ENCODE measurements around the gene PFKM.

Gene PFKM

DNA sequence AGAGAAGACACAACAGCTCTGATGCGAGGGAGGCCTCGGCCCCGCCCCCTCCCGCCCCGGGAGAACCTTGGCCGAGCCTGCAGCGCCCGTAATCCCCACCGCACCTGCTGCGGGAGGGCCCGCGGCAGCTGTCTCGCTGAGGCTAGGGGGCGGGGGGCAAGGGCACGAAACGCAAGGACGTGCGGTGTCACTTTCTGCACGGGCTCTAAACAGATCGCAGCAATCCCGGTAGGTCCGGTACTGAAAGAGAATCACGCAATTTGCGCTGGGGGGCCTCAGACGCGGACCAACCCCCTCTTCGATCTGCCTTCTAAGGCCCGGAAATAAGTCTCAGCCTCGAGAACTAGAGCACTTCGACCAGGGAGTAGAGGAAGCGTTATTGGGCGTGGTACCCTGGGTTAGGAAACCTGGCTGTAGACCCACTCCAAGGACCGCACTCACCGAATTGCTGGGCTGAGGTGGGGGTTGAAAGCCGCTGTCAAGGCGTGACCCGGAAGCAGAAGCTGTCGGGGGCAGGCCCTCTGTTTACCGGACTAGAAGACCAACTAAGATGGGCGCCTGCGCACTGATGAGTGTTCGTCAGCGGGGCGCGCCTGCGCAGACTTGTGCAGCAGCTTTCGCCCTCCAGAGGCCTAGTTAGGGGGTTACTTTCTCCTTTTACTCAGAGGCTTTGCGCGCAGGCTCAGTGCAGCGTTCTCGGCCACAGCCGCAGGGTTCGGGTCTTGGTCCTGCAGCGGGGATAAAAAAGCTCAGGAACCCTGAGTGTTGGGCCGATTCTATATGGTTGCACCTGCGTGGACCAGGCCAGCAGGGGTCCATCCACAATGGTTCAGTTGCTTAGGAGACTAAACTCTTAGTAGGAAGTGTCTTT, 38.1 kb downstream of the PFKM start, which contains the start of gene ASB8:
Gene ASB8, minus strand, starts transcription at position 498 of the 871 bp plus-strand sequence. CDS start 4,019 bp downstream, outside the sequence.
- peak; percentile 99 for DNase-seq
- TF ChIP-seq POLR2A (IDR thresholded peaks at IDR 0.05; ENCODE audit: low read length), result peak; percentile 76
- TF ChIP-seq GATA1 (IDR thresholded peaks at IDR 0.05; ENCODE audit: low read depth, low read length), result no peak

GRCh38 chr12:48157889-48158370, 38.8 kb downstream of the PFKM start:
- no peak for DNase-seq
- TF ChIP-seq GATA1 (IDR thresholded peaks at IDR 0.05; ENCODE audit: low read depth, low read length), result no peak
- no peak for TF ChIP-seq POLR2A (IDR thresholded peaks at IDR 0.05; ENCODE audit: low read length)

DNA sequence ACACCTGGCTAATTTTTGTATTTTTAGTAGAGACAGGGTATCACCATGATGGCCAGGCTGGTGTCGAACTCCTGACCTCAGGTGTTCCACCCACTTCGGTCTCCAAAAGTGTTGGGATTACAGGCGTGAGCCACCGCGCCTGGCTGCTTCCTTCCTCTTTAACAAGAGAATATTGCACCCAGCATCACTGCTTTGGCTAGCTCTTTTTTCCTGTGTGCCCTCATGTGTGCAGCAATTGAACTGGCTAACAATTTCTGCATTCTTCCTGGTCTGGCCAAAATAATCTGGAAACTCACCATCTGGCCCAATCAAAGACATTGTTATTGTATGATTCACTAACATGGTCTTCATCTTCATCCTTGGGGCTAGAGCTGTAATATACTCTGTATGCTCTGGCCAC, 40.9 kb downstream of the PFKM start:
- DNase-seq, result no peak
- TF ChIP-seq POLR2A (IDR thresholded peaks at IDR 0.05; ENCODE audit: low read length) (no peak), GATA1 (IDR thresholded peaks at IDR 0.05; ENCODE audit: low read depth, low read length) (no peak)

DNA sequence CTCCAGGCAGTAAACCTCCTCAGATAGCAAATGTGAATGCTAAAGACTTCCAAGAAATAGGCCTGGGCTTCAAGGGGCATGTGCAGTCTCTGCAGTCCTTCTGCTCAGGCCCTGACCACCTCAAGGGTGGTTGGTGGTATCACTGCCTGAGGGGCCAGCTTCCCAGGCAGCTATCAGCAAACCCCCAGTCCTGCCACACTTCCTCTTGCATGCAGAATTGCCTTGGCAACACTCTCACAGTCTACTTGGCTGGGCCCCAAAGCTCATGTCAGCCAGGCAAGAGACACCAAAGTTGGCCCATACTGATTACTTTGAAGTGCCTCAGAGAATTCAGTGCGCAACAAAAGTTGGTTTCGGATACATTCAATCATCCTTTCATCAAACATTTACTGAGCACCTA, 41.6 kb downstream of the PFKM start:
- TF ChIP-seq POLR2A (IDR thresholded peaks at IDR 0.05; ENCODE audit: low read length), result no peak
- no peak for TF ChIP-seq GATA1 (IDR thresholded peaks at IDR 0.05; ENCODE audit: low read depth, low read length)
- peak; percentile 87 to 92 for DNase-seq

GRCh38 chr12:48163150-48163747, 44.1 kb downstream of the PFKM start:
- DNase-seq, result peak in 1 of 2 experiments; percentile 10
- no peak for TF ChIP-seq POLR2A (IDR thresholded peaks at IDR 0.05; ENCODE audit: low read length)
- TF ChIP-seq GATA1 (IDR thresholded peaks at IDR 0.05; ENCODE audit: low read depth, low read length), result no peak

- DNase-seq, result no peak
- TF ChIP-seq POLR2A (IDR thresholded peaks at IDR 0.05; ENCODE audit: low read length), result no peak
- TF ChIP-seq GATA1 (IDR thresholded peaks at IDR 0.05; ENCODE audit: low read depth, low read length), result no peak
These were observed 45.3 kb downstream of the PFKM start for GRCh38 chr12:48164451-48164850.

- peak; percentile 79 to 89 for DNase-seq
- no peak for TF ChIP-seq POLR2A (IDR thresholded peaks at IDR 0.05; ENCODE audit: low read length)
- no peak for TF ChIP-seq GATA1 (IDR thresholded peaks at IDR 0.05; ENCODE audit: low read depth, low read length)
These were observed 46.2 kb downstream of the PFKM start for GRCh38 chr12:48165089-48165981.

- TF ChIP-seq GATA1 (IDR thresholded peaks at IDR 0.05; ENCODE audit: low read depth, low read length) (no peak), POLR2A (IDR thresholded peaks at IDR 0.05; ENCODE audit: low read length) (no peak)
These were observed 49.8 kb downstream of the PFKM start for GRCh38 chr12:48169011-48169410.

GRCh38 chr12:48175613-48176416, 56.7 kb downstream of the PFKM start:
- TF ChIP-seq GATA1 (IDR thresholded peaks at IDR 0.05; ENCODE audit: low read depth, low read length) (no peak), POLR2A (IDR thresholded peaks at IDR 0.05; ENCODE audit: low read length) (no peak)
- peak; percentile 14 to 58 for DNase-seq

More at GRCh38 chr12:48169011-48169410, 49.8 kb downstream of the PFKM start:
- no peak for DNase-seq

- no peak for TF ChIP-seq GATA1 (IDR thresholded peaks at IDR 0.05; ENCODE audit: low read depth, low read length)
- TF ChIP-seq POLR2A (IDR thresholded peaks at IDR 0.05; ENCODE audit: low read length), result no peak
- no peak for DNase-seq
These were observed 57.2 kb downstream of the PFKM start for GRCh38 chr12:48176417-48176751.

DNA sequence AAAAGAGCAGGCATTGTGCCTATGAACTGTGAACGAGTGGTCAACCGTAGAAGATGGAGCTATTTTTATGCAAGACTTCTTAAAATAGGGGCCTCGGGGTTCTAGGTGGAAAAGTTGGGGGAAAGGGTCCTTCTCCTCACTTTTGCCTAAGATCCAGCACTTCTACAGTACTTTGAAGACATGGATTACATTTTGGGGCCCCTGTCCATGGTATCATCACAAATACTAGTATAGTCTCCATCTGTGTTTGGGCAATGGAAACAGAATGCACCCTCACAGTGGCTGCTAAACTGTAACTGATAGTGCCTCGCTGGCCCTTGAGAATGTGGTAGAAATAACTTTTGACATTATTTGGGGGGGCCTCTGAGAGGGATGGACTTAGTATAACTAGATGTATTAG, 58.8 kb downstream of the PFKM start:
- no peak for DNase-seq
- TF ChIP-seq GATA1 (IDR thresholded peaks at IDR 0.05; ENCODE audit: low read depth, low read length) (no peak), POLR2A (IDR thresholded peaks at IDR 0.05; ENCODE audit: low read length) (no peak)

DNA sequence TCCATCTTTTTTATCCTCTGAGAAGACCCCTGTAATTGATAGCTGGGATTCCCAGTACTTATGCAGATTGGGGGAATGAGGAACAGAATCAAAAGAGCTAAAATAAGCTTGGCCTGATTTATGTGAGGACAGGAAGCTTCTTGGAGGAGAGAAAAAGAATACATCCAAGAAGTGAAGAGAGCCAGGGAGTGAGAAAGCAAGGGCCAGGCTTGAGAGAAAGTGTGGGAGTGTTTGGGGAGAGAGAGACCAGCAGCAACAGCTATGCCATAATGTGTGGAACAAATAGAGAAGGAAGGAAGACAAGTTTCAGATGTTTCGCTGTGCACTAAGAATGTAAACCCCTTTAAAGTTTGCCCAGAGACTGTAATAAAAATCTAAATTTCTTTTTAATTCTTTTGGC, 60.3 kb downstream of the PFKM start:
- TF ChIP-seq GATA1 (IDR thresholded peaks at IDR 0.05; ENCODE audit: low read depth, low read length) (no peak), POLR2A (IDR thresholded peaks at IDR 0.05; ENCODE audit: low read length) (no peak)
- DNase-seq, result no peak

DNA sequence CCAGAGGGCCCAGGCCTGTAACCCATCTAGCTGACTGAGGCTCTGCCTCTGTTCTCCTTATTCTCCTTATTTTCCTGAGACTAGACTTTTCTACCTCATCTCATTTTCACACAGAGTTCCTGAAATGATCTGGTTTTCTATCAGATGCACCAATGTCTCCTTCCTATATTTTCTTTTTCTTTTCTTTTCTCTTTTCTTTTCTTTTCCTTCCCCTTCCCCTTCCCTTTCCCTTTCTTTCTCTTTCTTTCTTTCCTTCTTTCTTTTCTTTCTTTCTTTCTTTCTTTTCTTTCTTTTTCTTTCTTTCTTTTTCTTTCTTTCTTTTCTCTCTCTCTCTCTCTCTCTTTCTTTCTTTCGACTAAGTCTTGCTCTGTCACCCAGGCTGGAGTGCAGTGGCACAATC, 61.3 kb downstream of the PFKM start:
- no peak for DNase-seq
- TF ChIP-seq GATA1 (IDR thresholded peaks at IDR 0.05; ENCODE audit: low read depth, low read length), result no peak
- TF ChIP-seq POLR2A (IDR thresholded peaks at IDR 0.05; ENCODE audit: low read length), result no peak

All from erythroblast (primary cell).